ENCODE results near the gene CNKSR1.

DNA sequence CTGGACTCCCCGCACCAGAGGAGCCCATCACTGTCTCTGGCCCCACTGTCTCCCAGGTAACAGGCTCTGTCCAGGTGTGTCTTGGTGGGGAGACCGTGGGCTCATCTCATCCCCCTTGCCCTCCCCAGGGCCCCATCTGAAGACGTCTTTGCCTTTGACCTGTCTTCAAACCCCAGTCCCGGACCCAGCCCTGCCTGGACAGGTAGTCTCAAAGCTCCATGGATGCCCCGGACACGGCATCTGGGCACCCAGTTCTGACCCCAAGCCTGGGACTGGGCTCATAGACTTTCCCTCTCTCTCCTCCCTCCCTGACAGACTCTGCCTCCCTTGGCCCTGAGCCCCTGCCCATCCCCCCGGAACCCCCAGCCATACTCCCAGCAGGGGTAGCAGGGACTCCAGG is 6.8 kb downstream of the CNKSR1 start:
- TF ChIP-seq POLR2A (IDR thresholded peaks at IDR 0.05): no peak
- TF ChIP-seq, protein P1, sequence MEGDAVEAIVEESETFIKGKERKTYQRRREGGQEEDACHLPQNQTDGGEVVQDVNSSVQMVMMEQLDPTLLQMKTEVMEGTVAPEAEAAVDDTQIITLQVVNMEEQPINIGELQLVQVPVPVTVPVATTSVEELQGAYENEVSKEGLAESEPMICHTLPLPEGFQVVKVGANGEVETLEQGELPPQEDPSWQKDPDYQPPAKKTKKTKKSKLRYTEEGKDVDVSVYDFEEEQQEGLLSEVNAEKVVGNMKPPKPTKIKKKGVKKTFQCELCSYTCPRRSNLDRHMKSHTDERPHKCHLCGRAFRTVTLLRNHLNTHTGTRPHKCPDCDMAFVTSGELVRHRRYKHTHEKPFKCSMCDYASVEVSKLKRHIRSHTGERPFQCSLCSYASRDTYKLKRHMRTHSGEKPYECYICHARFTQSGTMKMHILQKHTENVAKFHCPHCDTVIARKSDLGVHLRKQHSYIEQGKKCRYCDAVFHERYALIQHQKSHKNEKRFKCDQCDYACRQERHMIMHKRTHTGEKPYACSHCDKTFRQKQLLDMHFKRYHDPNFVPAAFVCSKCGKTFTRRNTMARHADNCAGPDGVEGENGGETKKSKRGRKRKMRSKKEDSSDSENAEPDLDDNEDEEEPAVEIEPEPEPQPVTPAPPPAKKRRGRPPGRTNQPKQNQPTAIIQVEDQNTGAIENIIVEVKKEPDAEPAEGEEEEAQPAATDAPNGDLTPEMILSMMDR (IDR thresholded peaks at IDR 0.05 in 8 of 11, conservative IDR thresholded peaks at IDR 0.05 in 3 of 11): no peak
